Measurements from ENCODE around the gene RPL7A. TPM values are rescaled to one million over a fixed set of nuclear protein-coding genes. Genes with fewer than 3 reads are reported as not detected.

Gene RPL7A
- polyA plus RNA-seq (2012; ENCODE audit: insufficient read length, low read depth): 1,630 TPM

DNA sequence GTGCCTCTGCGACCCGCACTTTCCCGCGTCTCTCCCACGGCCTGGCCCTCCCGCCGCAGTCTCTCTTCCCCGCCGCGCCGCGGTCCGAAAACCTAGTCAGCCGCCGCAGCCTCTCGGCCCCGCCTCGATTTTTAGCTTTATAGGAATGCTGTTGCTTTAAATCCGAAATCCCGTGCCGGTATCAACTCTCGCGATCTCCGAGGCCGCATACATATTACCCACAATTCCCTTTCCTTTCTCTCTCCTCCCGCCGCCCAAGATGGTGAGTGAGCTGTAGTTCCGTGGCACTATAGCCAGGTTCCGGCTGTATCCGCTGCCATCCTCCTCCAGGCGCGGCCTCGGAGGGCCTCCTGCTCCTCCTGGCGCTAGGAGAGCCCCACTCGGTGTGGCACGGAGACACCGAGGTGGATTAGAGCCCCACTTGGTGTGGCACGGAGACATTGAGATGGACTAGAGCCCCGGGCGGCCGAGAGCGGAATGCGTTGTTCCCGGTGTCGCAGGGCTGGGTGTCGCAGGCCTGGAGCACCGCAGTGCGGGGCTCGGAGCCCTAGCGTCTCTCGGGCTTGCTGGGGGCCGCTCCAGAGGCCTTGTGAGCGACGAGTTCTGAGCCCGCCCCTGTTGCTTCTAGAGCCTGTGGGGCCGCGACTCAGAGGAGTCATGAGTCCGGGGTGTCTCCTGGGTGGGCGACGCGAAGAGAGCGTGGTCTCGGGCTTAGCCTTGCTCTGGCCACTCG, at the start of gene RPL7A, which contains the start of gene MED22:
RPL7A (plus strand) TSS at position 234 of the 733 bp plus-strand sequence; CDS start at position 260, 26 bp downstream.
MED22 (minus strand) TSS at position 147 of the 733 bp plus-strand sequence. CDS start 1,469 bp downstream, outside the sequence.
- TF ChIP-seq FOXP2 (optimal IDR thresholded peaks at IDR 0.05; ENCODE audit: borderline replicate concordance, extremely low read depth, extremely low read length, insufficient read depth) (no peak), SIN3A (IDR thresholded peaks at IDR 0.05; ENCODE audit: borderline replicate concordance, insufficient read depth, low read length) (no peak), POLR2AphosphoS5 (IDR thresholded peaks at IDR 0.05; ENCODE audit: low read depth, low read length) (peak; percentile 97), TAF1 (IDR thresholded peaks at IDR 0.05; ENCODE audit: borderline replicate concordance, insufficient read depth, low read length) (peak; percentile 99)
- TF ChIP-seq, protein P1, sequence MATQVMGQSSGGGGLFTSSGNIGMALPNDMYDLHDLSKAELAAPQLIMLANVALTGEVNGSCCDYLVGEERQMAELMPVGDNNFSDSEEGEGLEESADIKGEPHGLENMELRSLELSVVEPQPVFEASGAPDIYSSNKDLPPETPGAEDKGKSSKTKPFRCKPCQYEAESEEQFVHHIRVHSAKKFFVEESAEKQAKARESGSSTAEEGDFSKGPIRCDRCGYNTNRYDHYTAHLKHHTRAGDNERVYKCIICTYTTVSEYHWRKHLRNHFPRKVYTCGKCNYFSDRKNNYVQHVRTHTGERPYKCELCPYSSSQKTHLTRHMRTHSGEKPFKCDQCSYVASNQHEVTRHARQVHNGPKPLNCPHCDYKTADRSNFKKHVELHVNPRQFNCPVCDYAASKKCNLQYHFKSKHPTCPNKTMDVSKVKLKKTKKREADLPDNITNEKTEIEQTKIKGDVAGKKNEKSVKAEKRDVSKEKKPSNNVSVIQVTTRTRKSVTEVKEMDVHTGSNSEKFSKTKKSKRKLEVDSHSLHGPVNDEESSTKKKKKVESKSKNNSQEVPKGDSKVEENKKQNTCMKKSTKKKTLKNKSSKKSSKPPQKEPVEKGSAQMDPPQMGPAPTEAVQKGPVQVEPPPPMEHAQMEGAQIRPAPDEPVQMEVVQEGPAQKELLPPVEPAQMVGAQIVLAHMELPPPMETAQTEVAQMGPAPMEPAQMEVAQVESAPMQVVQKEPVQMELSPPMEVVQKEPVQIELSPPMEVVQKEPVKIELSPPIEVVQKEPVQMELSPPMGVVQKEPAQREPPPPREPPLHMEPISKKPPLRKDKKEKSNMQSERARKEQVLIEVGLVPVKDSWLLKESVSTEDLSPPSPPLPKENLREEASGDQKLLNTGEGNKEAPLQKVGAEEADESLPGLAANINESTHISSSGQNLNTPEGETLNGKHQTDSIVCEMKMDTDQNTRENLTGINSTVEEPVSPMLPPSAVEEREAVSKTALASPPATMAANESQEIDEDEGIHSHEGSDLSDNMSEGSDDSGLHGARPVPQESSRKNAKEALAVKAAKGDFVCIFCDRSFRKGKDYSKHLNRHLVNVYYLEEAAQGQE (IDR thresholded peaks at IDR 0.05; ENCODE audit: insufficient read depth in 1 of 2, low read depth in 2 of 2, low read length in 2 of 2): peak in 1 of 2 experiments; percentile 72; a peak in 2 of 4 replicates

DNA sequence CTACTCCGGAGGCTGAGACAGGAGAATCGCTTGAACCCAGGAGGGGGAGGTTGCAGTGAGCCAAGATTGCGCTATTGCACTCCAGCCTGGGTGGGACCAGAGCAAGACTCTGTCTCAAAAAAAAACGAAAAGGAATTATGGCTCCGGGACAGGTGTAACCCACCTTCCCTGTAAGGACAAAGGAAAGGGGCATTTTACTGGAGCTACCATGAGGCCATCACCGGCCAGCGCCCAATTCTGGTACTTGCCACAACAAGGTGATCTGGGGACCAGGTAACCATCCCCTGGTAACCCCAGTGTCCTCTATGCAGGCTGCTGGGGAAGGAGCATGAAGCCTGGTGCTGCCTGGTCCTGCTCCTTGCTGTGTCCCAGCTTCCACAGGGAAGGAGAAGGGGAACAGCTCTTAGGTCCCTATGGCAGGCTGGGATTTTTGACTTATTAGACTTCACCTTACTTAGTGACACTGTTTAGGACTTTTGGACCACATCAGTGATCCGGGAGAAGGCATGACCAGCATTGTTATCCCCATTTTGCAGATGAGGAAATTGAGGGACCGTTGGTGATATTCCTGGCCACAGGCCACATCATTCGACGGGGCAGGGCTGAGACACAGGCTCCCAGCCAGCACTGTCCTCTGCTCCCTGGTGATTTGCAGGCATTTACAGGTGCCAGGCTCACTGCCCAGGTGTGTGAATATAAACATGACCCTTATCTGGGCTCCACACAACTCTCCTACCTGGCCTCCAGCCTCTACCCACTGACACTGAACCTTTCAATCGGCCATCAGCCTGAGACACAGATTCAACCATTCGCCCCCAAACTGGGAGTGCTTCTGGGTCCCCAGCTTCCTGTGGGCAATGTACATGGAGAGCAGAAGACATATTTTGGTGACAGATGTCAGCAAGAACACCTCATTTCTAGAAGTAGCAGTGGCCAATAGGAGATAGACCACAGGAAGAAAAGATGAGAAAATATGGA, 46.5 kb upstream of the RPL7A start:
- TF ChIP-seq SIN3A (IDR thresholded peaks at IDR 0.05; ENCODE audit: borderline replicate concordance, insufficient read depth, low read length): no peak
- no peak for TF ChIP-seq POLR2AphosphoS5 (IDR thresholded peaks at IDR 0.05; ENCODE audit: low read depth, low read length)
- TF ChIP-seq, protein P1 (IDR thresholded peaks at IDR 0.05; ENCODE audit: insufficient read depth in 1 of 2, low read depth in 2 of 2, low read length in 2 of 2): no peak
- no peak for TF ChIP-seq FOXP2 (optimal IDR thresholded peaks at IDR 0.05; ENCODE audit: borderline replicate concordance, extremely low read depth, extremely low read length, insufficient read depth)
- no peak for TF ChIP-seq TAF1 (IDR thresholded peaks at IDR 0.05; ENCODE audit: borderline replicate concordance, insufficient read depth, low read length)

DNA sequence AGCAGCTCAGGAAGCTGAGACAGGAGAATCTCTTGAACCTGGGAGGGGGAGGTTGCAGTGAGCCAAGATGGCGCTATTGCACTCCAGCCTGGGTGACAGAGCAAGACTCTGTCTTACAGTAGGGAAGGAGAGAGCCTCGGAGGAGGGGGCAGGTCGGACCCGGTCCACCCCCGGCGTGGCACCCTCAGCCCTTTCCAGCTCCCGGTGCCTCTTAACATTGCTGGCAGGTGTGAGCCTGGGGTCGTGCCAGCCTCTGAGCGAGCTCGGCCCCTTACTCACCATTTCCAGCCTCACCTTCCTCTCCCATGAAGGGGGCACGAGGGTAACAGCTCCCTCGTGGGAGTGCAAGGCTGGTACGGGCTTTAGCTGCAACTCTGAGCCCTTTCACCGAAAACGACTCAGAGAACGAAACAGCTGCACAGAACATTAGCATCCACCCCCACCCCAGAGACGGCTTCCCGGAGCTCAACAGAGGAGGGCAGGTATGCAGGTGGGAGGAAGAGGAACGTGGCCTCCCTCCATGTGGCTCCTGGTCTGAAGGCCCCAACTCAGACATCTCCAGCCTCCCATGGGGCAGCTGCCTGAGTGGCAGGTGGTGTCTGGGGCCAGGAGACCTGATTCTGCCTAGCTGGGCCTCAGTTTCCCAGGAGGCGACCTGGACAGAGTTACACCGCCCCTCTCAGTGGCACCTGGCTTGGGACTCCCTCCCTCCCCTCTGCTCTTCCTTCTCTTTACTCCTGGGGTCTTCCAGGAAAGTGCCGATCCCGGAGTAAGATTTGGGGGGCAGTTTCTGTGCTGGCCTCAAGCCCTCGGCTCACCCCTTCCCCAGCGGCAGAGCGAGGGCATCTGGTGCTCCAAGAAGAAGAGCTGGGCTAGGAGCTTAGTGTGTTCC, 44.5 kb upstream of the RPL7A start:
- no peak for TF ChIP-seq SIN3A (IDR thresholded peaks at IDR 0.05; ENCODE audit: borderline replicate concordance, insufficient read depth, low read length)
- TF ChIP-seq TAF1 (IDR thresholded peaks at IDR 0.05; ENCODE audit: borderline replicate concordance, insufficient read depth, low read length): no peak
- TF ChIP-seq, protein P1 (IDR thresholded peaks at IDR 0.05; ENCODE audit: insufficient read depth in 1 of 2, low read depth in 2 of 2, low read length in 2 of 2): no peak
- TF ChIP-seq POLR2AphosphoS5 (IDR thresholded peaks at IDR 0.05; ENCODE audit: low read depth, low read length): no peak
- no peak for TF ChIP-seq FOXP2 (optimal IDR thresholded peaks at IDR 0.05; ENCODE audit: borderline replicate concordance, extremely low read depth, extremely low read length, insufficient read depth)

DNA sequence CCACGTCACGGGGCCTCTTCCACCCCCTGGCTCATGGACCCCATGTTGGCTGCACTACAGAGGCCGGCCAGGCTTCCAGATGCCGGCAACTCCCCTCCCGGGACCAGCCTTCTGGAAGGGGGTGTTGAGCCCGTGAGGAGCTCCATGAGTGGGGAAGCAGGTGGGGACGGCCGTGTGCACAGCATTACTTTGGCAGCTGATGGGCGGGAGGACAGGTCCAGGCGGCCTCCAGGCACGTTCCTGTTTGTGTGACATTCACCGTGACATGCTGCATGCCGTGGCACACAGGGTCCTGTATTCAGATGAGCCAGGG, 43.9 kb upstream of the RPL7A start:
- no peak for TF ChIP-seq POLR2AphosphoS5 (IDR thresholded peaks at IDR 0.05; ENCODE audit: low read depth, low read length)
- TF ChIP-seq TAF1 (IDR thresholded peaks at IDR 0.05; ENCODE audit: borderline replicate concordance, insufficient read depth, low read length): no peak
- TF ChIP-seq FOXP2 (optimal IDR thresholded peaks at IDR 0.05; ENCODE audit: borderline replicate concordance, extremely low read depth, extremely low read length, insufficient read depth): no peak
- TF ChIP-seq SIN3A (IDR thresholded peaks at IDR 0.05; ENCODE audit: borderline replicate concordance, insufficient read depth, low read length): no peak
- TF ChIP-seq, protein P1 (IDR thresholded peaks at IDR 0.05; ENCODE audit: insufficient read depth in 1 of 2, low read depth in 2 of 2, low read length in 2 of 2): no peak

Data from PFSK-1 (cell line).